SK-N-SH (cell line): ENCODE measurements around the gene TBKBP1.

Experiments
- CTCF ChIP-seq: fragments of 200-600 bp; sonication (generic); IDR thresholded peaks from 2 replicates; pipeline ENCODE4 v1.6.1; 2017; ENCODE audit warnings: antibody characterized with exemption, mild to moderate bottlenecking, moderate library complexity
- EP300 ChIP-seq, 2 experiments: IDR thresholded peaks; 2 replicates each; pipeline versions ENCODE4 v1.4.0 to v1.6.1; 2012; ENCODE audit warnings: borderline replicate concordance in 1 of 2, low read depth in 1 of 2, low read length in 1 of 2
- FOXM1 ChIP-seq: IDR thresholded peaks from 2 replicates; pipeline ENCODE4 v1.4.0; 2012; ENCODE audit warnings: low read depth, mild to moderate bottlenecking
- RAD21 ChIP-seq: IDR thresholded peaks from 2 replicates; pipeline ENCODE4 v1.6.1; 2012; ENCODE audit warnings: mild to moderate bottlenecking, low read length
- REST ChIP-seq: IDR thresholded peaks from 2 replicates; pipeline ENCODE4 v1.6.1; 2012; ENCODE audit warnings: mild to moderate bottlenecking, low read depth, low read length, moderate library complexity
- SMC3 ChIP-seq: IDR thresholded peaks from 2 replicates; pipeline ENCODE4 v1.6.1; 2012; ENCODE audit warnings: low read depth, low read length, improper control_type of control experiment

GRCh38 chr17:47650525-47651522 is 43.1 kb upstream of the TBKBP1 start:
- TF ChIP-seq FOXM1 (no peak), REST (0 out of 2 replicates have a peak, but pooled peaks have one; percentile 15), RAD21 (no peak), EP300 (IDR thresholded peaks at IDR 0.05; ENCODE audit: borderline replicate concordance in 1 of 2, low read depth in 1 of 2, low read length in 1 of 2) (no peak), CTCF (no peak), SMC3 (no peak)
